Raji (cell line): ENCODE data around the gene DCC.

Experiments used
- POLR2A ChIP-seq: IDR thresholded peaks from 2 replicates; pipeline ENCODE4 v1.6.1; 2011; ENCODE audit warnings: low read depth, low read length, control low read depth; ENCODE audit not compliant: insufficient read depth

DCC gene, protein sequence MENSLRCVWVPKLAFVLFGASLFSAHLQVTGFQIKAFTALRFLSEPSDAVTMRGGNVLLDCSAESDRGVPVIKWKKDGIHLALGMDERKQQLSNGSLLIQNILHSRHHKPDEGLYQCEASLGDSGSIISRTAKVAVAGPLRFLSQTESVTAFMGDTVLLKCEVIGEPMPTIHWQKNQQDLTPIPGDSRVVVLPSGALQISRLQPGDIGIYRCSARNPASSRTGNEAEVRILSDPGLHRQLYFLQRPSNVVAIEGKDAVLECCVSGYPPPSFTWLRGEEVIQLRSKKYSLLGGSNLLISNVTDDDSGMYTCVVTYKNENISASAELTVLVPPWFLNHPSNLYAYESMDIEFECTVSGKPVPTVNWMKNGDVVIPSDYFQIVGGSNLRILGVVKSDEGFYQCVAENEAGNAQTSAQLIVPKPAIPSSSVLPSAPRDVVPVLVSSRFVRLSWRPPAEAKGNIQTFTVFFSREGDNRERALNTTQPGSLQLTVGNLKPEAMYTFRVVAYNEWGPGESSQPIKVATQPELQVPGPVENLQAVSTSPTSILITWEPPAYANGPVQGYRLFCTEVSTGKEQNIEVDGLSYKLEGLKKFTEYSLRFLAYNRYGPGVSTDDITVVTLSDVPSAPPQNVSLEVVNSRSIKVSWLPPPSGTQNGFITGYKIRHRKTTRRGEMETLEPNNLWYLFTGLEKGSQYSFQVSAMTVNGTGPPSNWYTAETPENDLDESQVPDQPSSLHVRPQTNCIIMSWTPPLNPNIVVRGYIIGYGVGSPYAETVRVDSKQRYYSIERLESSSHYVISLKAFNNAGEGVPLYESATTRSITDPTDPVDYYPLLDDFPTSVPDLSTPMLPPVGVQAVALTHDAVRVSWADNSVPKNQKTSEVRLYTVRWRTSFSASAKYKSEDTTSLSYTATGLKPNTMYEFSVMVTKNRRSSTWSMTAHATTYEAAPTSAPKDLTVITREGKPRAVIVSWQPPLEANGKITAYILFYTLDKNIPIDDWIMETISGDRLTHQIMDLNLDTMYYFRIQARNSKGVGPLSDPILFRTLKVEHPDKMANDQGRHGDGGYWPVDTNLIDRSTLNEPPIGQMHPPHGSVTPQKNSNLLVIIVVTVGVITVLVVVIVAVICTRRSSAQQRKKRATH (N-terminal part only)

DNA sequence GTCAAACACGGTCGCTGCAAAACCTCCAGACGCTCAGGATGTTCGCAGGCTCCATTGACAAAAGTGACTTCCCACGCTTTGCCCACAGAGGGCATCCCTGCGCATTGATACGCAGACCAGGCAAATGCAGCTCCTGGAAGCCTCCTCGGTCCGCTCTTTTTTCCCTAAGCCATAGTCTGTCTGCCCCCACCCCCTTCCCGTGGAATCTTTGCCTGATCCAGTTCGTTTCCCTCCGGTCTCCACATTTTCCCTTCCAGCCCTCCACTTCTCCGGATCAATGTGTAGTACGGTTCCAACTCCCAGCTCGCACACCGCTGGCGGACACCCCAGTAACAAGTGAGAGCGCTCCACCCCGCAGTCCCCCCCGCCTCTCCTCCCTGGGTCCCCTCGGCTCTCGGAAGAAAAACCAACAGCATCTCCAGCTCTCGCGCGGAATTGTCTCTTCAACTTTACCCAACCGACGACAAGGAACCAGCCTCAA is at the start of gene DCC:
DCC (plus strand) TSS at position 307 of the 481 bp plus-strand sequence. CDS start 591 bp downstream, outside the sequence.
- no peak for TF ChIP-seq POLR2A

DNA sequence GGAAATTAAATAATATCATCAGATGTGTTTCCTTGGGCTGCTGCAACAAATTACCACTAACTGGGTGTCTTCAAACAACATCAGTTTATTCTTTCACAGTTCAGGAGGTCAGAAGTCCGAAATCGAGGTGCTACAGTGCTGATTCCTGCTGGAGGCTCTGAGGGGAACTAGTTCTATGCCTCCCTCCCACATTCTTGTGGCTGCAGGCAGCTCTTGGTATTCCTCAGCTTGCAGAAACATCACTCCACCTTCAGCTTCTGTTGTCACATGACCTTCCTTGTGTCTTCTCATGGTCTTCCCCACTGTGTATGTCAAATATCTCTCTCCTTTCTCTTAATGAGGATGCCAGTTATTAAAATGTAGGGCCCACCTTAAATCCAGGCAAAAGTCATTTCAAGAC is 29.3 kb upstream of the DCC start:
- no peak for TF ChIP-seq POLR2A

DNA sequence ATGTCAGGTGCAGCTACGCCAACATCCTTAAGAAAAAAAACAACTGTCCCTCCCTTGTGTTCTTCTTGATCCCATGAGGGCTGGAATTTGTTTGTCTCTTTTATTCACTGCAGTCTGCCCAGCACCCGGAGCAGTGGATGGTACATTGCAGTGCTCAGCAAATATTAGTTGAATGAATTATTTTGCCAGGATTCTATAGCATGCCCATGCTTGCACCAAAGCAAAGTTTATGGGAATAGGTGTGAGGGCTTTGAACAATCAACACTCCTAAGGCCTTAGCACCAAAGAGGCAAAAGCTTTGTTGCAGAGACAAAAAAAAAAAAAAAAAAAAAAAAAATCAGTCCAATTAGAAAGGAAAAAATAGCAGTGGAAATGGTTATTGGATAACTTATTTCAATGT is 28.7 kb upstream of the DCC start:
- no peak for TF ChIP-seq POLR2A

DNA sequence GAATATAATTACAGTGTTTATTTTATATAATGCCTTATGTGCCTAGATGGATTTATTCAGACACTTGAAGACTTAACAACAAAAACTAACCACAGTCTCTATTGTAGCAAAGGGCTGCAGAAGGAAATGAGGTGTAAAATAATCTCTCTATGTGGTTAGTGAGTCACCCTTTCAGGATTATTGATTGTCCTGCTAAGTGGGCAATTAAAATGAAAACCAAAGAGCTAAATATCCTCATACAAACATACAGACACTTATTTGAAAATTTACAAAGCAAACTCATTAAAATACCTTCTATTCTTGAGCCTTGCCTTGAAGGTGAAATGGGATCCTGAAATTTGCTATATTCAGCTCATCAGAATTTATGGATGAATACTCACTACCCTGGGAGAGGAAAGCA is 27.7 kb upstream of the DCC start:
- TF ChIP-seq POLR2A = no peak

DNA sequence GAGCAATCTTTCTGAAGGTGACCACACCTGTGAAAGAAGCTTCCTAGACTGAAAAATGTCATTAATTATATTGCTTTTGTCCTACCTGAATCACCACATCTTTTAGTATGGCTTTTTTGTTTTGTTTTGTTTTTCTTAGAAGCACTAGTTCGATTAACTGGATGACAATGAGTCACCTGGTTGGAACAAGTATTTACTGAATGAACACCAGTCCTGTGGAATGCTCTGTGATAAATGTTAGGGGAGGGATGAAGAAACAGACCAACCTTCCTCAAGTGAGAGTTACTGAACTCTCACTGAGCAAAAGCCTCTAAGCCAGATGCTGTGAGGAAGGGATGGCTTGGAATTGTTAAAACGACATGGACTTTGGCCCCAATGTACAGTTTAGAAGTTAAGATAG is 26.8 kb upstream of the DCC start:
- no peak for TF ChIP-seq POLR2A

DNA sequence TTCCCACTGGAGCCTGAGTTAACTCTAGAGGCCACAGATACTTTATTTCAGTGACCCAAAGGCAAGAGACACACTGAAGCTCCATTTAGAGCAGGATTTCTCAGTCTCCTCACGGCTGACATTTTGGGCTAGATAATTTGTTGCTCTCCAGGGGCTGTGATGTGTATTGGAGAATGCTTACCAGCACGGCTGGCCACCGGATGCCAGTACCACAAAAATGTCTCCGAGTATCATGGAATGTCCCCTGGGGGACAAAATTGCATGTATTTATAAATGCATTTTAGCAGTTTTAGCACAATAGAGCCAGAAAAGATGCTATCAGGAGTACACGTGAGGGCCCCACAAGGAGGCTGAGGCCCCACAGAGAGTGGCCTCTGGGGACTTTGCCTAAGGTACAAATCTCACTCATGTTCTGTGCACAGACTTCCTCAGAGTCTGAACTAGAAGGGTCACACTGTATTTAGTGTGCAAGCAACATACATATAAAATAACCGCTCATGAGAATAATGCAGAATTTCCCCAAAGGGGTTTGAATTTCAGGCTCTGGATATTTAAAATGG is 20.5 kb upstream of the DCC start:
- no peak for TF ChIP-seq POLR2A

DNA sequence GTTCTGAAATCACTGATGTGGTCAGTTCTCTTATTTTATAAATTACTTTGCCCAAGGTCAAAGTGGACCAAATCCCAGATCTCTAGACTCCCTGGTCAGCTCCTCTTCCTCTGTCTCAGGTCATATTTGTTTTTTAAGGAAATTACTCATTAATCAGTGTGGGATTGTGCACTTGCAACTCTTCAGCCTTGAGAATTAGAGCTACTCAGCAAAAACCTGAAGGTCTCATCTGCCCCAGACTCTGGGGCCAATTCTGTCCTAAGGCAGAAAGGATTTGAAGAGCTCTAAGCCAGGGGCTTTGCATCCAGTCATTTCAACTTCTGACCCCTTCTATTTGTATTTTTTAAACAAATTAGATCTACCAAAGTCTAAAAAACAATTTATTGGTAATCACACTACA is 17.7 kb upstream of the DCC start:
- TF ChIP-seq POLR2A = no peak

DNA sequence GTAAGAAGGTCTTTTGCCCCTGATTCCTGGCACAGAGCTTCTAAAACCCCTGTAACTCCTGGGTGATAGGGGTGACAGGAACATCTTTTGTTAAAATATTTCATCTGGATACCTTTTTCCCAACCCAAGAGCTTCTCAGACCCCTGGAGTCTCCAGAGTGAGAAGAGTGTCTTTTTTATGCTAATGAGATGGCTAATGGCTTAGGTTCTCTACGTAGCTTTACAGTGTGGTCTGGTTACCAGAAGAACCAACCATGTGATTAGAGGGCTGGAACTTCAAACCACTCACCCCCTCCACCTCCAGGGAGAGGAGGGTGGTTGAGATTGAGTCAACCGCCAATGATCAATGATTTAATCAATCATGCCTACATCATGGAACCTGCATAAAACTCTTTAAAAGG is 16.2 kb upstream of the DCC start:
- TF ChIP-seq POLR2A = no peak

DNA sequence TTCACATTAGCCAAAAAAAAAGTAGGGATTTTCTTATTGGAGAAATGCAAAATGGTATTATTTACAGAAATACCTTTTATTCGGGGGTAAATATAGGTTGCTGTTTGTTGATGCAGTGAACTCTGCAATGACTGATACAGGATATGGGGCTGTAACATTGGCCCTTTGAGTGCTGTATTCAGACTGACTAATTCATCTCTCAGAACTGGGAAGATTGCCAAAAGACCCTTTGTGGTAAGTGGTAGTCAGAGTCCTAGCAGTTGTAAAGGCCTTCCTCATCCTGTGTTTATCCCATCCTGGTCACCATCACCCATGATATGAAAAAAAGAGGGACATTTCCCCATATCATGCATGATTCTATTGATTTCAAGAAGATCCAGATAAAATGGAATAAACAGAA is 14.0 kb upstream of the DCC start:
- no peak for TF ChIP-seq POLR2A

DNA sequence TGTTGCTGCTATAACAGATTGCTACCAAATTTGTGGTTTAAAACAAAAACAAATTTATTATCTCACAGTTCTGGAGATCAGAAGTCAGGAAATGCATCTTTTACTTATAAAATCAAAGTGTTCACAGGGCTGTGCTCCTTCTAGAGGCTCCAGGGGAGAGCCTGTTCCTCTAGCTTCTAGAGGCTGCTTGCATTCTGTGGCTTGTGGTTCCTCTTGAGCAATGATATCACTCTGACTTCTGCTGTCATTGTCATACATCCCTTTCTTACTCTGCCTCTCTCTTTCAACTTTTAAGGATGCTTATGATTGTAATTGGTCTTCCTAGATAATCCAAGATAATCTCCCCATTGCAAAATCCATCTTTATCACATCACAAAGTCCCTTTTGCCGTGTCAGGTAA is 6.1 kb upstream of the DCC start:
- no peak for TF ChIP-seq POLR2A

DNA sequence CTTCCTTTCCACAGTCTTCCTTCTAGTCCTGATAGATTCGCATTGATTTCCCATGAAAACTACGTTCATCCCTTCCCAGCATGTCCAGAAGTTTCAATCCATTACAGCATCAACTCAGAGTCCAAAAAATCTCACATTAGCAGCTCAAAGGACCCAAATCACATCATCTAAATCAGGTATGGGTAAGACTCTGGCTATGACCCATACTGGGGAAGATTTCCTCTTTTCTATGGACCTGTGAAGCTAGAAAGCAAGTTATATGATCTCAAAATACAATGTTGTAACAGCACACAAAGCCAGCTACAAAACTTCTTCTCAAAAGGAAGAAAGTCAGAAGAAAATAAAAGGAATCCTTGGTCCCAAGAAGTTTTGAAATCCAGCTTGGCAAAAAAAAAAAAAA is 5.7 kb upstream of the DCC start:
- TF ChIP-seq POLR2A = no peak

DNA sequence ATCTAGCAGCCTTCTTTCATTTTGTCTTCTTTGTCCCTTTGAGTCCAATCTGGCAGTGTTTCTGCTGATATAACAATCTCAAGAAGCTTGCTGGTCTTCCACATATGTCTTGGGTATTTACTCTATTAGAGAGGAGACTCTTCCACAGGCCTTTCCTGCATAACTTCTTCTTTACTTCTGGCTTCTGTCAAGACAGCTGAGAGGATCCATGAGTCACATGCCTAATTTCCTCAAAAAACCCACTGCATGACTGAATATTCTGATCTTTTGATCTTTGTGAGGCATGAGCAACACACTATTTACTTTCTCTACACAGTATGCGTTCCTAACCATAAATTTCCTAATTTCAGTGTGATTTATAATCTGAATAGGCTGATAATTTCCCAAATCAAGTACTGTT is 5.1 kb upstream of the DCC start:
- TF ChIP-seq POLR2A = no peak

DNA sequence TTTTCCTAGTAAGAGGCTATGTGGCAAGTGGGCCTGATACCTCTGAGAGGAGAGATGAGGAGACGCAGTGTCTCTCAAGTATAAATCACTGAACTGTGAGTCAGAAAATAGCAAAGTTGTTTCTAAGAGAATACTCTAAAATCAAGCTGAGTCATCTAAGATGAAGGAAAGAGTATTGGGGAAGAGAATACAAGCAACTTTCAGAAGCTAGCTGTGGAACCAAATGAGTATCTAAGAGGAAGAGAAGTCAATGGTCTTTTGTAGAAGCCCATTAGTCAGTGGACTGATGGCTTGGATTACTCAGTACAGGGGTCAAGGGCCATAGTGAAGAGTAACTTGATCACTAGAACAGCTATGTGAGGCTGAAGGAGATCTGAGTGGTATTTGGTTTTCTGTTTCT is 2.7 kb upstream of the DCC start:
- TF ChIP-seq POLR2A = no peak

DNA sequence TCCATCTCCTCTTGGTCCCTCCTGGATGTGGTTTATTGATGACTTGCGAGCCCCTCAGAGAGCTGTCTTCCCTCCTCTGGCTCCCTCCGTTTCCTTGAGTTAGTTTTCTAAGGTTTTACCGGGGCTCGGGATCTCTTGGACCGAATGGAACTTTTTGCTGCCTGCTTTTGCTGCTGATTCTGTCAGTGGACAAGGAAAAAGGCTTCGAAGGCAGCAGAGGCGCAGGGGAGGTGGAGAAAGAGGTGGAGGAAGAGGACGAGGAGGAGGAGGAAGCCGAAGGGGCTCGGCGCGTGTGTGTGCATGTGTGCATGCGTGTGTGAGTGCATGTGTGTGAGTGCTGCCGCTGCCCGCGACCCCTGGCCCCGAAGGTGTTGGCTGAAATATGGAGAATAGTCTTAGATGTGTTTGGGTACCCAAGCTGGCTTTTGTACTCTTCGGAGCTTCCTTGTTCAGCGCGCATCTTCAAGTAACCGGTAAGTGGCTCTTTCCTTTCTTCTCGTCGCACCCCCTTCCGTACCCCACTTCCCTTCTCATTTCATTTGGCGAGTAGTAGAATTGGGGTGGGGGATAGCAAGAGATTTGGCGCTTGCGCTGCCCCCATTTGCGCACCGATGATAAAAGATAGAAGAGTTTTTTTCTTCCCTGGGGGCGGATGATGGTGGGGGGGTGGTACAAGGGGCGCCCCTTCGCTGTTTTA is 557 bp downstream of the DCC start:
- TF ChIP-seq POLR2A = no peak

DNA sequence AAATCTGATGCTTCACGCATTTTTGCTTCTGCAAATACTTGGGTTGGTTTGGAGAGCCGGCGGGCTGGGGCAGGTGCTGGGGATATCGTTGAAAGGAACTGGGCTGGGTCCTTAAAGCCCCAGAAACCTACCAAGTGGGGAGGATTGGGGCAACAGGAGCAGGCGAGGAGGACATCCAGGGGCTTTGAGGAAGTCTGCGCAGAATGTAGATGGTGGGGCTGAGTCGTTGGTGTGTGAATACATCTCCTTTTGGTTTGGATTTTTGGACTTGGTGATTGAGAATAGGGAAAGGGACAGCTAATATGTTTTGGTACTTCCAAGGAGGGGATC is 1.1 kb downstream of the DCC start:
- TF ChIP-seq POLR2A = no peak
